K562 (cell line): ENCODE data around the gene HIF1A. TPM values are rescaled to one million over a fixed set of nuclear protein-coding genes. Genes with fewer than 3 reads are reported as not detected.

Source experiments
- ATAC-seq: fragments of 200-7000 bp; cut with Tn5 transposase; 3 replicates; pipeline ENCODE4 v1.9.1; 2020; ENCODE audit warnings: moderate library complexity
- BruUV-seq: library from RNA; stranded (reverse); fragments of 400-500 nt; replicated peaks from 2 replicates; lab custom pipeline; 2021; lab: Mats Ljungman, UMichigan
- CTCF ChIA-PET: fragments of 300-600 bp; formaldehyde crosslinking; extraction: SDS; loops from one replicate; lab custom pipeline; 2021; ENCODE audit warnings: low intra/inter-chr PET ratio; lab: Yijun Ruan, JAX
- POLR2A ChIA-PET: fragments of 300-600, 350-650 bp; sonication (Branson Sonifier 250); formaldehyde crosslinking; extraction: SDS; loops from one replicate; lab custom pipeline; 2021; ENCODE audit warnings: antibody characterized with exemption, inconsistent platforms; lab: Yijun Ruan, JAX
- DNase-seq, 4 experiments: peaks; one replicate each; pipeline versions ENCODE4 v3.0.0 to v3.0.0-alpha.2; 2011 to 2018; ENCODE audit warnings: low spot score in 3 of 4, mixed read lengths in 3 of 4; ENCODE audit errors: extremely low read depth in 1 of 4
- FAIRE-seq: peaks from 2 replicates; lab custom pipeline; 2011; peaks lifted over from hg19 to GRCh38; lab: Jason Lieb, UNC
- H2AFZ ChIP-seq: 2 replicates; pipeline ENCODE4 v1.6.0; 2011; ENCODE audit warnings: low read depth, low read length, control low read depth, inconsistent platforms
- H3K27ac ChIP-seq: fragments of 200-600 bp; 3 replicates; pipeline ENCODE4 v1.8.0; 2011; ENCODE audit warnings: low read depth, mild to moderate bottlenecking, control low read depth, inconsistent platforms, low read length, moderate library complexity, mixed read lengths; ENCODE audit errors: extremely low read depth
- H3K27me3 ChIP-seq, 2 experiments: fragments of 300-600 bp in 1 of 2; 2 replicates in 1 of 2; 3 replicates in 1 of 2; pipeline versions ENCODE4 v1.6.0 to v1.8.0; 2011; ENCODE audit warnings: inconsistent platforms in 2 of 2, low read length in 2 of 2, mild to moderate bottlenecking in 1 of 2, mixed read lengths in 1 of 2, moderate library complexity in 1 of 2; ENCODE audit not compliant: control insufficient read depth in 2 of 2, insufficient read depth in 2 of 2
- H3K36me3 ChIP-seq: fragments of 300-600 bp; 3 replicates; pipeline ENCODE4 v1.8.0; 2011; ENCODE audit warnings: mild to moderate bottlenecking, low read length, inconsistent platforms; ENCODE audit not compliant: control insufficient read depth, insufficient read depth
- H3K4me1 ChIP-seq, 2 experiments: fragments of 200-600 bp in 1 of 2; replicated peaks in 1 of 2; 2 replicates in 1 of 2; 3 replicates in 1 of 2; pipeline versions ENCODE4 v1.5.1 to v1.8.0; 2011; ENCODE audit warnings: inconsistent platforms in 2 of 2, low read length in 2 of 2, mild to moderate bottlenecking in 1 of 2, mixed read lengths in 1 of 2, moderate library complexity in 1 of 2; ENCODE audit not compliant: control insufficient read depth in 2 of 2, insufficient read depth in 2 of 2
- H3K4me2 ChIP-seq: 2 replicates; pipeline ENCODE4 v1.6.1; 2011; ENCODE audit warnings: low read length, control low read depth, inconsistent platforms, mixed read lengths; ENCODE audit not compliant: insufficient read depth
- H3K4me3 ChIP-seq: fragments of 200-600 bp; sonication (generic), shearing (Covaris generic); 2 replicates; pipeline ENCODE4 v1.5.1; 2016; ENCODE audit warnings: control low read depth, inconsistent platforms
- H3K79me2 ChIP-seq: fragments of 200-600 bp; 3 replicates; pipeline ENCODE4 v1.8.0; 2011; ENCODE audit warnings: low read length, inconsistent platforms; ENCODE audit not compliant: control insufficient read depth, insufficient read depth
- H3K9ac ChIP-seq, 2 experiments: 2 replicates each; pipeline versions ENCODE4 v1.6.0 to v1.6.1; 2011; ENCODE audit warnings: low read depth in 2 of 2, low read length in 2 of 2, control low read depth in 1 of 2, inconsistent platforms in 1 of 2, mild to moderate bottlenecking in 1 of 2, mixed read lengths in 1 of 2; ENCODE audit not compliant: insufficient read depth in 1 of 2
- H3K9me1 ChIP-seq: one replicate; pipeline ENCODE4 v1.6.0; 2011; ENCODE audit warnings: inconsistent platforms, mild to moderate bottlenecking, low read length, moderate library complexity; ENCODE audit not compliant: control insufficient read depth, insufficient read depth
- H3K9me3 ChIP-seq: replicated peaks from 2 replicates; pipeline ENCODE4 v1.5.1; 2011; ENCODE audit warnings: low read depth, low read length, inconsistent platforms; ENCODE audit not compliant: control insufficient read depth, insufficient read depth
- H4K20me1 ChIP-seq: replicated peaks from 2 replicates; pipeline ENCODE4 v1.6.1; 2011; ENCODE audit warnings: low read length, inconsistent platforms, mixed read lengths; ENCODE audit not compliant: control insufficient read depth, insufficient read depth
- ARID3B ChIP-seq: fragments of 250-450 bp; sonication (Bioruptor Pico); IDR thresholded peaks from 2 replicates; pipeline ENCODE4 v1.4.0; 2020; ENCODE audit warnings: borderline replicate concordance
- CHAMP1 ChIP-seq: fragments of 450-650 bp; IDR thresholded peaks from 2 replicates; pipeline ENCODE4 v1.6.1; 2016; ENCODE audit warnings: mild to moderate bottlenecking
- CXXC5 ChIP-seq: fragments of 250-450 bp; sonication (Bioruptor Pico); IDR thresholded peaks from 2 replicates; pipeline ENCODE4 v1.8.0; 2022; ENCODE audit warnings: inconsistent platforms, mild to moderate bottlenecking, moderate library complexity
- ELF2 ChIP-seq: fragments of 250-450 bp; sonication (Bioruptor Pico); IDR thresholded peaks from 2 replicates; pipeline ENCODE4 v1.5.0; 2021; ENCODE audit warnings: mild to moderate bottlenecking
- KHSRP ChIP-seq: fragments of 450-650 bp; IDR thresholded peaks from 2 replicates; pipeline ENCODE4 v1.6.1; 2017
- MYC ChIP-seq, 2 experiments: fragments of 250-450 bp in 1 of 2; sonication (Bioruptor Pico) in 1 of 2; IDR thresholded peaks; 2 replicates each; pipeline versions ENCODE4 v1.5.1 to v1.6.1; 2012 to 2021; ENCODE audit warnings: low read depth in 2 of 2, borderline replicate concordance in 1 of 2, improper control_type of control experiment in 1 of 2, low read length in 1 of 2, mild to moderate bottlenecking in 1 of 2, moderate library complexity in 1 of 2
- NFIX ChIP-seq: fragments of 250-450 bp; sonication (Bioruptor Pico); IDR thresholded peaks from 2 replicates; pipeline ENCODE4 v1.4.0; 2020; ENCODE audit warnings: low read depth, mild to moderate bottlenecking, moderate library complexity
- NRF1 ChIP-seq, 2 experiments: fragments of 450-650 bp; IDR thresholded peaks in 1 of 2; conservative IDR thresholded peaks in 1 of 2; 2 replicates each; pipeline ENCODE4 v1.6.1; 2014; ENCODE audit warnings: mild to moderate bottlenecking in 2 of 2
- RAD21 ChIP-seq, 2 experiments: fragments of 250-450 bp in 1 of 2; fragments of 450-650 bp in 1 of 2; sonication (Bioruptor Pico) in 1 of 2; formaldehyde crosslinking in 1 of 2; IDR thresholded peaks in 1 of 2; conservative IDR thresholded peaks in 1 of 2; 2 replicates each; pipeline versions ENCODE4 v1.4.0 to v1.8.0; 2020 to 2022; ENCODE audit warnings: mild to moderate bottlenecking in 2 of 2, moderate library complexity in 1 of 2
- SRSF9 ChIP-seq: fragments of 200-400 bp; formaldehyde crosslinking; IDR thresholded peaks from 2 replicates; pipeline ENCODE4 v1.6.1; 2017; ENCODE audit warnings: low read depth, low read length, borderline replicate concordance
- STAG1 ChIP-seq: sonication (generic); formaldehyde crosslinking; IDR thresholded peaks from 2 replicates; pipeline ENCODE4 v1.5.0; 2020; ENCODE audit warnings: missing genetic modification reagents, borderline replicate concordance
- TSHZ1 ChIP-seq: fragments of 250-450 bp; sonication (Bioruptor Pico); IDR thresholded peaks from 2 replicates; pipeline ENCODE4 v1.4.0; 2020; ENCODE audit warnings: mild to moderate bottlenecking, moderate library complexity
- ZBTB7A ChIP-seq: IDR thresholded peaks from 2 replicates; pipeline ENCODE4 v1.6.1; 2011; ENCODE audit warnings: low read depth, mild to moderate bottlenecking, low read length, moderate library complexity, borderline replicate concordance; ENCODE audit not compliant: control insufficient read depth
- WGBS: fragments of 100-300 bp; shearing (Covaris generic); methylation state at CpG from one replicate; pipeline ENCODE4 v1.1.6; 2016; ENCODE audit warnings: low coverage, mixed read lengths; ENCODE audit not compliant: insufficient coverage; ENCODE audit errors: missing lambda C conversion rate; 5-methylcytosine and 5-hydroxymethylcytosine counted together
- in situ Hi-C: fragments of 300-500 bp; cut with MboI; formaldehyde crosslinking; loops from 4 replicates; pipeline ENCODE4 v1.15.0; 2018; ENCODE audit warnings: inconsistent platforms, mixed read lengths
- intact Hi-C: fragments of 100-400 bp; cut with micrococcal nuclease; formaldehyde crosslinking; loops from 2 replicates; pipeline ENCODE4 v1.14.2; 2022
- polyA plus RNA-seq, 8 experiments: library from polyadenylated mRNA; depleted of rRNA in 4 of 8; stranded (reverse) in 5 of 8; unstranded in 3 of 8; fragments of >200 nt; fragmentation: Nextera tagmentation in 2 of 8; fragmentation: Illumina TruSeq in 1 of 8; extraction: Ambion mirVana in 2 of 8; extraction: Trizol in 1 of 8; gene quantifications; 2 replicates each; pipeline versions ENCODE4 v1.2.1 to v1.2.3, GENCODE V29; 2011 to 2014; ENCODE audit warnings: inconsistent platforms in 1 of 8, missing spikeins in 1 of 8
- total RNA-seq, 7 experiments: library from RNA; depleted of rRNA in 6 of 7; stranded (reverse); fragments of >200 nt in 6 of 7; fragmentation: Illumina TruSeq in 2 of 7; extraction: Trizol in 2 of 7; gene quantifications; 2 replicates each; pipeline versions ENCODE4 v1.2.1 to v1.2.3, GENCODE V29; 2011 to 2021; ENCODE audit warnings: low replicate concordance in 1 of 7

The HIF1A gene
- total and polyA plus RNA-seq, 9 of the 15 experiments (the other 6 are each of a cell fraction or from before 2014, with no cell fraction given): 5.9 to 35.3 (median 24.2) TPM

GRCh38 chr14:61703342-61704129, 8.2 kb downstream of the HIF1A start:
- Histone ChIP-seq H3K4me2 (no peak overlapping the region), H3K9ac (no peak overlapping the region), H3K4me1 (peaks cover 0 to 10% of the 10 kb centered on the region in 2 experiments; a peak in 2 of 5 replicates), H3K36me3 (no peaks in the 10 kb centered on the region; the same call in 2 of the 3 replicates), H2AFZ (no peak overlapping the region), H3K9me1 (no peaks in the 10 kb centered on the region), H4K20me1 (peaks cover 11% of the 10 kb centered on the region; the same call in 1 of the 2 replicates), H3K4me3 (no peak overlapping the region), H3K79me2 (peaks cover 86% of the 10 kb centered on the region), H3K27me3 (no peaks in the 10 kb centered on the region), H3K9me3 (no peaks in the 10 kb centered on the region), H3K27ac (no peak overlapping the region)
- in situ Hi-C loops (no loop called here), intact Hi-C loops (no loop called here)
- 35% methylated on average over 3 of the region's 3 CpGs for WGBS
- no peak for ATAC-seq
- CTCF ChIA-PET: no interaction called here
- POLR2A ChIA-PET: interaction anchor here (0.8 kb wide), 1 partner anchor 9 kb away, joined by 4 read pairs; the partner anchor contains the start of gene HIF1A
- FAIRE-seq: no peak
- no TSS peak for BruUV-seq
- DNase-seq: no peak
- no peak for TF ChIP-seq ELF2
- TF ChIP-seq NRF1 (conservative IDR thresholded peaks at IDR 0.05 in 1 of 2, IDR thresholded peaks at IDR 0.05 in 1 of 2): no peak
- TF ChIP-seq CHAMP1: no peak
- TF ChIP-seq STAG1 (CRISPR knock-in tag): no peak
- TF ChIP-seq ZBTB7A: no peak
- TF ChIP-seq MYC (IDR thresholded peaks at IDR 0.05; ENCODE audit: low read depth, low read length): no peak
- no peak for TF ChIP-seq MYC (CRISPR knock-in tag; IDR thresholded peaks at IDR 0.05; ENCODE audit: borderline replicate concordance, low read depth)
- TF ChIP-seq NFIX (CRISPR knock-in tag): no peak
- no peak for TF ChIP-seq CXXC5 (CRISPR knock-in tag)
- TF ChIP-seq ARID3B (CRISPR knock-in tag): no peak
- no peak for TF ChIP-seq TSHZ1
- no peak for TF ChIP-seq RAD21 (CRISPR knock-in tag; conservative IDR thresholded peaks at IDR 0.05 in 1 of 2, IDR thresholded peaks at IDR 0.05 in 1 of 2)
- no peak for TF ChIP-seq SRSF9
- TF ChIP-seq KHSRP: no peak
